ENCODE results near the gene ATPAF1. TPM values are rescaled to one million over a fixed set of nuclear protein-coding genes. Genes with fewer than 3 reads are reported as not detected.
"Not testable (repeated sequence)": the region's sequence is repeated elsewhere in the genome, so short reads cannot be mapped to it uniquely, and the experiment has no call there.

The ATPAF1 gene
- total RNA-seq, 4 donors from 2014 or later, result 14.0 to 46.8 (median 34.8) TPM

- DNase-seq, result no peak
- no peaks in the 10 kb centered on the region for H3K4me1 ChIP-seq
Measured at GRCh38 chr1:46659307-46659870, 8.8 kb downstream of the ATPAF1 start.

GRCh38 chr1:46657775-46658174, 10.4 kb downstream of the ATPAF1 start:
- Histone ChIP-seq H3K27me3 (no peaks in the 10 kb centered on the region), H3K4me1 (peaks cover 0 to 3% (median 0%) of the 10 kb centered on the region in 4 donors), H3K36me3 (peaks cover 0 to 46% (median 0%) of the 10 kb centered on the region in 3 donors), H3K9me3 (no peaks in the 10 kb centered on the region), H3K27ac (no peak overlapping the region), H3K4me3 (no peak overlapping the region)
- TF ChIP-seq, protein P1, sequence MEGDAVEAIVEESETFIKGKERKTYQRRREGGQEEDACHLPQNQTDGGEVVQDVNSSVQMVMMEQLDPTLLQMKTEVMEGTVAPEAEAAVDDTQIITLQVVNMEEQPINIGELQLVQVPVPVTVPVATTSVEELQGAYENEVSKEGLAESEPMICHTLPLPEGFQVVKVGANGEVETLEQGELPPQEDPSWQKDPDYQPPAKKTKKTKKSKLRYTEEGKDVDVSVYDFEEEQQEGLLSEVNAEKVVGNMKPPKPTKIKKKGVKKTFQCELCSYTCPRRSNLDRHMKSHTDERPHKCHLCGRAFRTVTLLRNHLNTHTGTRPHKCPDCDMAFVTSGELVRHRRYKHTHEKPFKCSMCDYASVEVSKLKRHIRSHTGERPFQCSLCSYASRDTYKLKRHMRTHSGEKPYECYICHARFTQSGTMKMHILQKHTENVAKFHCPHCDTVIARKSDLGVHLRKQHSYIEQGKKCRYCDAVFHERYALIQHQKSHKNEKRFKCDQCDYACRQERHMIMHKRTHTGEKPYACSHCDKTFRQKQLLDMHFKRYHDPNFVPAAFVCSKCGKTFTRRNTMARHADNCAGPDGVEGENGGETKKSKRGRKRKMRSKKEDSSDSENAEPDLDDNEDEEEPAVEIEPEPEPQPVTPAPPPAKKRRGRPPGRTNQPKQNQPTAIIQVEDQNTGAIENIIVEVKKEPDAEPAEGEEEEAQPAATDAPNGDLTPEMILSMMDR (IDR thresholded peaks at IDR 0.05), result no peak
- no peak for TF ChIP-seq POLR2A (IDR thresholded peaks at IDR 0.05)
- DNase-seq, result no peak

More at GRCh38 chr1:46659307-46659870, 8.8 kb downstream of the ATPAF1 start:
- Histone ChIP-seq H3K4me3 (no peak overlapping the region), H3K36me3 (peaks cover 0 to 55% (median 0%) of the 10 kb centered on the region in 3 donors), H3K27ac (no peak overlapping the region), H3K9me3 (no peaks in the 10 kb centered on the region), H3K27me3 (no peaks in the 10 kb centered on the region)
- TF ChIP-seq, protein P1 (IDR thresholded peaks at IDR 0.05), result no peak
- TF ChIP-seq POLR2A (IDR thresholded peaks at IDR 0.05), result no peak

DNA sequence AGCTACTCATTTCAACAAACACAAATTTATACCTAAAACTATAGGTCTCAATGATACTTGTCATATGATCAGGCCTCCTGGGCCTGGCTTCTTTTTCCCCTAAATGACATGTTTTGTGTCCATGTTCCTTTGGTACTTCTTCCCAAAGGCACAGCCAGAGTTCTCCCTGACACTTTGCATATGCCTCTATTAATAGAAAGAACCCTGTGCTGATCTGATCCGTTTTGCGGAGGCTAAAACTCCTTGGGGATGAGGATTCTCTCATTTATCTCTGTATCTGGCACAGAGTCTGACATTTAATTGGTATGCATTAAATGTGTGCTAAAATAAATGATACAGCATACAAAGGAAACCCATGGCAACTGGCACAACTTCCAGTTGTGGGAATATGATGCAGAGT, 11.5 kb downstream of the ATPAF1 start:
- DNase-seq, result no peak
- no peak for TF ChIP-seq POLR2A (IDR thresholded peaks at IDR 0.05)
- TF ChIP-seq, protein P1 (IDR thresholded peaks at IDR 0.05), result no peak
- H3K9me3 ChIP-seq, result no peaks in the 10 kb centered on the region
- peaks cover 0 to 53% (median 0%) of the 10 kb centered on the region in 3 donors for H3K36me3 ChIP-seq
- H3K4me3 ChIP-seq, result no peak overlapping the region
- no peaks in the 10 kb centered on the region for H3K27me3 ChIP-seq
- peaks cover 0 to 3% (median 0%) of the 10 kb centered on the region in 4 donors for H3K4me1 ChIP-seq
- no peak overlapping the region for H3K27ac ChIP-seq

DNA sequence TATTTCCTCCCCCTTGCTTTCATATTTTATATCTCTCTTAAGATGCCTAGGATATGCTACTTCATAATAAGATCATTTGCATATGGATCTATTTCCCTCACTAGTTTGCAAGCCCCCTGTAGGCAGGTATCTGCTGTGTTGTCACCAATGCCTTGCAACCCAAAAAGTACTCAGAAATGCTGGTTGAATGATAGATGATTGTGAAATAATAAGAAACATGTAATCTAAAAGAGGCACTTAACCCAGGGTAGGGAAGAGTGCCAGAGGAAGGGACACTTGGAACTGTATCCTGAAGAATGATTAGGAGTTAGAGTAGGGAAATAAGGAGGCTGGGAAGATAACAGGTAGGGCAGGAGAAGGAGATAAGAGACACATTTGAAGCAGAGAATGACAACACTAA, 12.3 kb downstream of the ATPAF1 start:
- Histone ChIP-seq H3K36me3 (peaks cover 0 to 54% (median 0%) of the 10 kb centered on the region in 3 donors), H3K27me3 (no peaks in the 10 kb centered on the region), H3K9me3 (no peaks in the 10 kb centered on the region)

GRCh38 chr1:46654698-46655097, 13.5 kb downstream of the ATPAF1 start:
- peaks cover 0 to 65% (median 0%) of the 10 kb centered on the region in 3 donors for H3K36me3 ChIP-seq
- DNase-seq, H3K27ac ChIP-seq, H3K4me1 ChIP-seq, H3K27me3 ChIP-seq, H3K9me3 ChIP-seq, H3K4me3 ChIP-seq: not testable (repeated sequence)

More for the DNA sequence above, 12.3 kb downstream of the ATPAF1 start:
- Histone ChIP-seq H3K4me1 (peaks cover 0 to 3% (median 0%) of the 10 kb centered on the region in 4 donors), H3K27ac (no peak overlapping the region), H3K4me3 (no peak overlapping the region)
- DNase-seq, result no peak
- TF ChIP-seq POLR2A (IDR thresholded peaks at IDR 0.05), result no peak
- TF ChIP-seq, protein P1 (IDR thresholded peaks at IDR 0.05), result no peak

- Histone ChIP-seq H3K36me3 (peaks cover 0 to 62% (median 0%) of the 10 kb centered on the region in 3 donors), H3K9me3 (no peaks in the 10 kb centered on the region), H3K4me1 (peaks cover 0 to 3% (median 0%) of the 10 kb centered on the region in 4 donors), H3K27ac (peak overlapping the region in 2 of 4 donors; percentile 39 to 53), H3K27me3 (no peaks in the 10 kb centered on the region), H3K4me3 (peak overlapping the region in 1 of 4 donors; percentile 10)
- TF ChIP-seq POLR2A (IDR thresholded peaks at IDR 0.05), result no peak
- no peak for DNase-seq
Measured at GRCh38 chr1:46654012-46654411, 14.2 kb downstream of the ATPAF1 start.
